Transverse colon (tissue), 4 donors: ENCODE measurements around the gene KIAA1614.

Experiments
- CTCF ChIP-seq, 5 experiments: fragments of 200-600 bp in 3 of 5; fragments of 450-650 bp in 2 of 5; sonication (generic) in 3 of 5; IDR thresholded peaks; 1 replicate in 2 of 5; 2 replicates in 3 of 5; pipeline ENCODE4 v1.5.1; 2016 to 2017; ENCODE audit warnings: antibody characterized with exemption in 5 of 5, inconsistent platforms in 3 of 5, mild to moderate bottlenecking in 2 of 5, moderate library complexity in 1 of 5
- EP300 ChIP-seq: sonication (generic); formaldehyde crosslinking; IDR thresholded peaks from one replicate; pipeline ENCODE4 v1.6.1; 2017; ENCODE audit warnings: antibody characterized with exemption, low read depth
- POLR2A ChIP-seq: fragments of 450-650 bp; IDR thresholded peaks from one replicate; pipeline ENCODE4 v1.6.1; 2016; ENCODE audit warnings: antibody characterized with exemption, mild to moderate bottlenecking, moderate library complexity
- POLR2AphosphoS5 ChIP-seq, 3 donors: sonication (generic); formaldehyde crosslinking; IDR thresholded peaks; one replicate each; pipeline ENCODE4 v1.6.1; 2016; ENCODE audit warnings: antibody characterized with exemption in 3 of 3

GRCh38 chr1:180975551-180975950 lies 62.9 kb downstream of the KIAA1614 start:
- TF ChIP-seq CTCF (IDR thresholded peaks at IDR 0.05) = no peak
- no peak for TF ChIP-seq EP300
- TF ChIP-seq POLR2A = no peak
- no peak for TF ChIP-seq POLR2AphosphoS5 (IDR thresholded peaks at IDR 0.05)
